ENCODE measurements around the gene ZNF740.

DNA sequence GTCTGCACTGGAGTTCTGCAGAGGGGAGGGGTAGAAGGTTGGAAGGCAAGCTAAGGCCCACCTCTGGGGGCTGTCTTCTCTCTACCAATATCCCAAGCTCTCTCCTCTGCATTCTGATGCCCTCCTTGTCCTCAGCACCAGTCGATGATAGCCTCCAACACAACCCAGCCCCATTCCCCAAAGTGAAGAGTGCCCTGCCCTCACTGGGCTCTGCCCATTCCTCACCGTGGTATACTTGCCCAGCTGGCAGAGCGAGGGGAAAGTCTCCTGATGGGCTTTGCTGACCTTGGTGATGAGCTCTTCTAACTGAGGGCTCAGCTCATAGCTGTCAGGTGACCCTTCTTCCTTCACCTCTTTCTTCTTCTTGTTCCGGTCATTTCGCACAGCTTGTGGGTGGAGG, 33.7 kb downstream of the ZNF740 start:
- TF ChIP-seq, protein P1, sequence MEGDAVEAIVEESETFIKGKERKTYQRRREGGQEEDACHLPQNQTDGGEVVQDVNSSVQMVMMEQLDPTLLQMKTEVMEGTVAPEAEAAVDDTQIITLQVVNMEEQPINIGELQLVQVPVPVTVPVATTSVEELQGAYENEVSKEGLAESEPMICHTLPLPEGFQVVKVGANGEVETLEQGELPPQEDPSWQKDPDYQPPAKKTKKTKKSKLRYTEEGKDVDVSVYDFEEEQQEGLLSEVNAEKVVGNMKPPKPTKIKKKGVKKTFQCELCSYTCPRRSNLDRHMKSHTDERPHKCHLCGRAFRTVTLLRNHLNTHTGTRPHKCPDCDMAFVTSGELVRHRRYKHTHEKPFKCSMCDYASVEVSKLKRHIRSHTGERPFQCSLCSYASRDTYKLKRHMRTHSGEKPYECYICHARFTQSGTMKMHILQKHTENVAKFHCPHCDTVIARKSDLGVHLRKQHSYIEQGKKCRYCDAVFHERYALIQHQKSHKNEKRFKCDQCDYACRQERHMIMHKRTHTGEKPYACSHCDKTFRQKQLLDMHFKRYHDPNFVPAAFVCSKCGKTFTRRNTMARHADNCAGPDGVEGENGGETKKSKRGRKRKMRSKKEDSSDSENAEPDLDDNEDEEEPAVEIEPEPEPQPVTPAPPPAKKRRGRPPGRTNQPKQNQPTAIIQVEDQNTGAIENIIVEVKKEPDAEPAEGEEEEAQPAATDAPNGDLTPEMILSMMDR (IDR thresholded peaks at IDR 0.05) = no peak
- no peak for TF ChIP-seq POLR2A (IDR thresholded peaks at IDR 0.05)

Measured in body of pancreas (tissue), 4 donors.